DND-41 (cell line): Measurements from ENCODE around the gene TIE1.

Experiments
- EZH2 ChIP-seq: IDR thresholded peaks from 3 replicates; pipeline ENCODE4 v1.6.1; 2012; ENCODE audit warnings: borderline replicate concordance, low read depth, mild to moderate bottlenecking, moderate library complexity, low read length, inconsistent platforms; ENCODE audit not compliant: severe bottlenecking
- TF ChIP-seq, protein P1 (sequence below): IDR thresholded peaks from 2 replicates; pipeline ENCODE4 v1.5.1; 2012; ENCODE audit warnings: borderline replicate concordance, low read length, moderate library complexity, mild to moderate bottlenecking; ENCODE audit not compliant: poor library complexity, severe bottlenecking; ENCODE audit errors: extremely low read depth

DNA sequence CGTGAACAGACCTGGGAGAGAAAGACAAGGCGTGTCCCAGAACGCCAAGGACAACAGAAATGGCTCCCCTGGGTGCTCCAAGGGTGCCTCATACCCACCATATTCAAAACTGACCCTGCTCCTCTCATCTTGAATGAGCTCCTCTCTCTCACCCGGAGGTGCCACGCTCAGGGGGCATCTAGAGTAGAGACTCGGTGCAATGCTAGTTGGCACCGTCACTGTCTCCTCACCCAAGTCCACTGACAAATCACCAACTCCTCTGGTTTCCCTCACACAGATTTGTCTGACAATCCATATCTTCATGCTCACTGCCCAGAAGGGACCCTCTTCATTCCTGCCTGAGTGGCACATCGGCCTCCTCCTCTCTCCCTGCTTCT, 26.0 kb upstream of the TIE1 start:
- TF ChIP-seq, protein P1, sequence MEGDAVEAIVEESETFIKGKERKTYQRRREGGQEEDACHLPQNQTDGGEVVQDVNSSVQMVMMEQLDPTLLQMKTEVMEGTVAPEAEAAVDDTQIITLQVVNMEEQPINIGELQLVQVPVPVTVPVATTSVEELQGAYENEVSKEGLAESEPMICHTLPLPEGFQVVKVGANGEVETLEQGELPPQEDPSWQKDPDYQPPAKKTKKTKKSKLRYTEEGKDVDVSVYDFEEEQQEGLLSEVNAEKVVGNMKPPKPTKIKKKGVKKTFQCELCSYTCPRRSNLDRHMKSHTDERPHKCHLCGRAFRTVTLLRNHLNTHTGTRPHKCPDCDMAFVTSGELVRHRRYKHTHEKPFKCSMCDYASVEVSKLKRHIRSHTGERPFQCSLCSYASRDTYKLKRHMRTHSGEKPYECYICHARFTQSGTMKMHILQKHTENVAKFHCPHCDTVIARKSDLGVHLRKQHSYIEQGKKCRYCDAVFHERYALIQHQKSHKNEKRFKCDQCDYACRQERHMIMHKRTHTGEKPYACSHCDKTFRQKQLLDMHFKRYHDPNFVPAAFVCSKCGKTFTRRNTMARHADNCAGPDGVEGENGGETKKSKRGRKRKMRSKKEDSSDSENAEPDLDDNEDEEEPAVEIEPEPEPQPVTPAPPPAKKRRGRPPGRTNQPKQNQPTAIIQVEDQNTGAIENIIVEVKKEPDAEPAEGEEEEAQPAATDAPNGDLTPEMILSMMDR: no peak
- no peak for TF ChIP-seq EZH2
